ENCODE data around the gene SEC14L5.
"Not testable (repeated sequence)": the region's sequence is repeated elsewhere in the genome, so short reads cannot be mapped to it uniquely, and the experiment has no call there.

SEC14L5 gene

DNA sequence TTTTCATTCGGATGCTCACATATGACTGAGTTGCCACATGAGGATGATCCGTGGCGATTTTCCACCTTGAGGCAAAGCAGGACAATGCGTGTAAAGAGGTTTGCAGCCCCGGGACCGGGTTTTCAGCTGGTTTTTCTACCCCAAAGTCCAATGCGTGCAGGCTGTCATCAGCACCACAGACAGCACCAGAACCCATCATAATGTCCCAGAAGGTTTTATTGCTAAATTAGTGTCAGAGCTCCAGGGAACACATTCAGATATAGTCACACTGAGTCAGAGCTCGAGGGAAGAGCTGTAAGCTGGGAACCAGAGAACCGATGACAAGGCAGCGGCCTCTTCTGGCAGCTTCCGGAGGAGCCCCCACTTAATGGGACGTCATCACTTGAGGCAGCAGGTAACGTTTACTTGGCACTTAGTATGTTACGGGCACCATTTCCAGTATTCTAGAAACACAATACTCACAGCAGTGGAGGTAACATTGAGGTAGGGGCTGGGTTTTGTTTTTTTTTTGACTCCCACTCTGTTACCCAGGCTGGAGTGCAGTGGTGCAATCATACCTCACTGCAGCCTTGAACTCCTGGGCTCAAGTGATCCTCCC, 84.5 kb downstream of the SEC14L5 start:
- FAIRE-seq, result no peak

DNA sequence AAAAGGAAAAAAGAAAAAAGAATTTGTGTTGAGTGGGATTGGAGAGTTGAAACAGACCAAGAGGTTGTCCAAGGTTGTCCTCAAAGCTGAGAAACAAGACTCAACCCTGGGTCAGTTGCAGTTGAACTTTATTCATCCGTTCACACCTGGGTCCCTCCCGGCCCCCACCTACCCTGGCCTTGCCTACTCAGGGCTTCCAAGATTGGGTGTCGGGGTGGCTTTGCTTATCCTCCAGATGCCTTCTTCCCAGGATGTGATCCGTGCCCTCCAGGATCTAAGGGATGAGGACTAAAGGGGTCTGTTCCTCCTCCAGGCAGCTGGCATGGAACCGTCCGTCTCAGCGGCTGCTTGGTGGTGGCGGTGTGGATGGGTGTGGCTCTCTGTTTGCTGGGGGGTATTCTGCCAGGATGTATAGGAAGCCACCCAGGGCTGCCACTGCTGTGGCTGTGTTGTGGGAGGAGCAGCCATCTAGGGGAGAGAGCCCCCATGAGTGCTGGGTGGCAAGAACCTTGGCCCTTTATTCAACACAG, 85.9 kb downstream of the SEC14L5 start:
- no peak for FAIRE-seq

DNA sequence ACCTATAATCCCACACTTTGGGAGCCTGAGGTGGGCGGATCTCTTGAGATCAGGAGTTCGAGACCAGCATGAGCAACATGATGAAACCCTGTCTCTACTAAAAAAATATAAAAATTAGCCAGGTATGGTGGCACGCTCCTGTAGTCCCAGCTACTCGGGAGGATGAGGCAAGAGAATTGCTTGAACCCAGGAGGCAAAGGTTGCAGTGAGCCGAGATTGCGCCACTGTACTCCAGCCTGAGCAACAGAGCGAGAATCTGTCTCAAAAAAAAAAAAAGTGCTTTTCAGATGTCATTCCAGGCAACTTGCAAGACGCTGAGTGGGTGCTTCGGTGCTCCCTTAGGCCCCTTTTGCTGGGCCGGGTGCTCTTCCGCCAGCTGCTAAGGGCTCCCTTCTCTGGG, 86.5 kb downstream of the SEC14L5 start:
- not testable (repeated sequence) for FAIRE-seq

DNA sequence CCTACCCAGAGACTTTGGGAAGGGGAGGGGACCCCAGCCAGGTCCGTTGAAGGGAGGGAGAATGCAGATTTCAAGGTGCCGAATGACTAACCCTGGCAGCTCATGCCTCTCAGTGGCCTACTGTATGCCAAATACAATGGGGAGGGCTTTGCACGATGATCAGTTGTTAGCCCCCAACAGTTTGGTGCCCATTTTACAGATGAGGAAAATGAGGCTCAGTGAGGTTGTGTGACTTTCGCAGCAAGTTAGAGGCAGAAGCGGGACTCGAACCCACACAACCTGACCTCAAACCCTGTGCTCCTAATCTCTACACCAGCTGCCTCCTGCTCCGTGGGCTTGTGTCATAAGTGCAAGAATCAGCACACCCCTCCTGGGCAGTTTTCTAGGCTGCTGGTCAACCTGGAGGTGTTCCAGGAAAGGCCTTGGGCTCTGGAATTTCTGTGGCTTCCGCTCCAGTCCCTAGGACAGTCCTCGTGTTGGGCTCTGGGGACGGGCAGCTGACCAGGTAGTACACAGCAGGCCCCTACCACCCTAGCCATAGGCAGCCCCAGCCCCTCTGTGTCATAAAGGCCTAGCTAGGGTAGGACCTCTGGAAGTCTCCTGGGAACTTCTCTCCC, 87.5 kb downstream of the SEC14L5 start:
- FAIRE-seq, result no peak

DNA sequence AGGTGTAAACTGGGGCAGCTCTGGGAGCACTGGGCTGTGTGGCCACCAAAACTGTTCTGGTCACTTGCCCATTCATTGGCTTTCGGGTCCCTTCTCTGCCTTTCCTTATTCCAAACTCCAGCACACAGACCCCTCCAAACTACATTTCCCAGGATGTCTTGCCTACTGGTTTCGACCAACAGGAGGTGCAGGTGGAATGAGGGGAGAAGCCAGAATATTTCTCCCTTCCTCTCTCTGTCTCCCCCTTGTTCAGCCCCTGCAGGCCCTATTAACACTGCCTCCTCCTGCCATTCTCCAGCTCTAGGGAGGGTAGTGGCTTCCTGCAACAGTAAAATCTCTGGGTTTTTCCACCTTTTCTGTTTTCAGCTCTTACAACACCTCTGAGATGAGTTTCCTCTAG, 88.8 kb downstream of the SEC14L5 start:
- FAIRE-seq, result no peak

DNA sequence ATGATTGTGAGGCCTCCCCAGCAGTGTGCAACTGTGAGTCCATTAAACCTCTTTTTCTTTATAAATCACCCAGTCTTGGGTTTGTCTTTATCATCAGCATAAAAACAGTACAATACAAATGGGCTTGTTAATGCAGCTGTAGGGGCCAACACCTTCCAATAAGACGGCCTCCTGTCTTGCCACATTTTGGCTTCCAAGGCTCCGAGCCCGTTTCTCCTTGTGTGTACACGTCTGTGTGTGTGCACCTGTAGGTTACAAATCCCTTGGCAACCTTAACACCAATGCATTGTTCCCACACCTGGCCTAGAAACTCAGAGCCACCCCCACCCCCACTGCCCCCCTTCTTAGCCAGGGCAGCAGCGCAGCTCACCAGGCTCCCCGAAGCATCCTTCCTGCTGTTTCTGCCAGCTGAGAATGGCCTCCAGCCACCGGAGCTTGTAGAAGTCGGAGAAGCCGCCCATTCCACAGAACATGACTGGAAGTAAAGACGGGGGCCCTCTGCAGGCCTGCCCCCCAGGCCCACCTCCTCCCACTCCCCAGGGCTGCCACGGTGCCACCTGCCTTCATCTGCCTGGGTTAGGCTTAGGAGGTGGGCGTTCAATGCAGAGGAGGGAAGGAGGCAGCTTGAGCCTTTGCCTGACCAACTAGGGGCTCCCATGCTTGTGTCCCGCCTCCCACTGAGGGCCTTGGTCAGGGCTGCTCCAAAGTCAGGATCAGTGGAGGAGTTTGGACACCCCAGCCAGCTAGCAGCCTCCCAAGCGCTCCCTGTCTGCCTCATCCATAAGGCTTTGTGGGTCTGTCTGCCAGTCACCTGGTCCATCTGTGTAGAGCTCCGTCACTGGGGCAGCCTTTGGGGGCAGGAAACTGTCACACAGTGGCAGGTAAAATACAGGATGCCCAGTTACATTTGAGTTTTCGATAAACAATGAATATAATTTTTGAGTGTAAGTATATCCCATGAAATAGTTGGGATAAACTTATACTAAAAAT, 97.0 kb downstream of the SEC14L5 start:
- no peak for FAIRE-seq

DNA sequence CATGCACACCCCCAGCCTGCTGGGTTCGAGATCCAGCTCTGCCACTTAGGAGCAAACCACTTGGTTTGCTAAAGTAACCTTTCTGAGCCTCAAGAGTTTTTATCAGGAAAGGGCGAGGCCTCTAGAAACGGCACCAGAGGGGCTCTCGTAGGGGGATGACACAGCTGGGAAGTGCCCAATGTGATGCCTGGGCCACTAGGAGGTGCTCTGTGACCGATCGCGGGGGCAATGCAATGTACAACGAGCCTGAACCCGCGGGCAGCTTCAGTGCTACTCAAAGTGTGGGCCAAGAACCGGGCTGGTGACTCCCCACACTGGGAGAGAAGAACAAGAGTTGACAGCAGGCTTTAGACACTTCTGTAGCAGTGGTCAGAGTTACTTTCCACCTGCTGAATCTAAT, 98.2 kb downstream of the SEC14L5 start:
- no peak for FAIRE-seq

DNA sequence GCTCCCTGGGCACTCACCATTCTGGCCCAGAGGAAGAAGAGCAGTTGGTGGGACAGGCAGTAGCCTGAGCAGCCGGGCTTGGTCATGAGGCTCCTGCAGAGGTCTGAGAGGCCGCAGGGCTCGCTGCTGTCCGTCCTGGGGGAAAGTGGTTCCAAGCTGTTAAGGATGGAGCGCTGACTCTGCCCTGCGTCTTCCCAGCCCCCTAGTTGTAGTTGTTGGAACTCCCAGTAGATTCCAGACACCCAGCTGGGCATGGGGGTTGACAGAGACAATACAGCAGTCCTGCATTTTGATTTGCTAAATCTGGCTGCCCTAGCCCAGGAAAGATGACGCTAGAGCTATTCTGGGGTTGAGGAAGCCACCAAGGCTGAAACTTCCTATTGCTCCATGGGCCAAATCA, 100.3 kb downstream of the SEC14L5 start:
- no peak for FAIRE-seq

DNA sequence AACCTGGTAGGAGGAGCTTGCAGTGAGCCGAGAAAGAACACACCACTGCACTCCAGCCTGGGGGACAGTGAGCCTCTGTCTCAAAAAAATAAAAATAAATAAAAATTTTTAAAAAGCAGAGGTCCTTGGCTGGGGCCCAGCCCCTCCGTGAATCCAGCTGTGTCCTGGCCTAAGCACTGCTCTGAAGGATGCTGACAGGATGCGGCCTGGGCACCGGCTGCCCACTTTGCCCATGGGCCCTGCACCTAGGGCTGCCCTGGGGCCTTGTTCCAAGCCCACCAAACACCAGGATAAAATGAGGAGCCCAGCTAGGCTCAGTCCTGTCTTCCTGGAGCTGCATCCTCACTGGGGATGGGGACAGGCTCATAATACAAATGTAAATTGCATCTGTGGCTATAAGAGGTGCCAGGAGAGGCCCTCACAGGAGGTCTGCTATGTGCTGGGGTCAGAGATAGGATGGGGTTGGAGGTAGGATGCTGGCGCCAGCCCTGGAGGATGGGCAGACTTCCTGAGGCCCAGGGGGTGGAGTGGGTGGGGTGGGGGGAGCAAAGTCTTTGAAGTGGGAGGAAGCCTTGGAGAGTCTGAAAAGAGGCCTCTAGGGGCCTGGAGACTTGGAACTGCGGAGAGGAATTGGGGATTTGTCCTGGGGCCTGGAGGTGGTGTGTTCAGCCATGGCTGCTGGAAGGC, 101.4 kb downstream of the SEC14L5 start:
- FAIRE-seq, result no peak

DNA sequence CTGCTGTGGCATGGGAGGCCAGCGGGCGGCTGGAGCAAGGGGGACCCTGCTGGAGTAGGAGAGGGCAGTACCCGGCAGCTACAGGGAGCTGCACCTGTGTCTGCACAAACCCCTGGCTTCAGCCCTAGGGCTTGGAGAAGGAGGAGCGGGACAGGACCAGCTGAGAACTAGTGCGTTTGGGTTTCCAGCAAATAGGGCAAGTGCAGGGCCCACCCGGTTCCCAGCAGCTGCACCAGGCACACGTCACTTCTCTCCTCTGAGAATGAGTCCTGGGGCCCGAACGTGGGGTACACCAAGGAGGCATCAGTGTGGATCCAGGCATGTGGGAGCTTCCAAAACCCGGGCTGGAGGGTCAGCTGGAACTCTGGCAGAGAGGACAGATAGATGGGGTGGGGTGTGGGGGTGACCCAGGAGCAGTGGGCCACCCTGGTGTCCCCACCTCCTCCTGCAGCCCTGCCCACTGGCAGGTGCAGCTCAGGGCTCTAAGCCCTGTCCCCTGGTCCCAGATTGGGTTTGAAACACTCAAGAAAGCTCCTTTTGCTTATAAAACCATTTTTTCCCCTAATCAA, 102.0 kb downstream of the SEC14L5 start:
- no peak for FAIRE-seq

DNA sequence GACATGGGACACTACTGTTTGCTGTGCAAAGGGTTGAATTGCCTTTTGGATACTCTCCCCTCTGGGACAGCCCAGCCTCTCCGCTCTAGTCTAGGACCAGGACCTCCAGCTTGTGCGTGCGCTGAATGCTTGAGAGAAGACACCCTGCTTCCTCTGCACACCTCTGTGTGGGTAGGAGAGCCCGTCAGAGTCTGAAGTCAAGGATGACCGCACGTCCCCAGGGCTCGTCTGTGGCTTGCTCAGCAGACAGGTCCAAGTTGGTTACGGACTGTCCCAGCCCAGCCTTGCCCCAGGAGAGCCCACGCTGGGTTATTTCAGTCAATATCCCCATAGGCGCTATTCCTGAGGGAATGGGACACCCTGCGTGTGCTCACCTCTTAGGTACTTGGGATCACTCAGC, 103.9 kb downstream of the SEC14L5 start:
- no peak for FAIRE-seq

DNA sequence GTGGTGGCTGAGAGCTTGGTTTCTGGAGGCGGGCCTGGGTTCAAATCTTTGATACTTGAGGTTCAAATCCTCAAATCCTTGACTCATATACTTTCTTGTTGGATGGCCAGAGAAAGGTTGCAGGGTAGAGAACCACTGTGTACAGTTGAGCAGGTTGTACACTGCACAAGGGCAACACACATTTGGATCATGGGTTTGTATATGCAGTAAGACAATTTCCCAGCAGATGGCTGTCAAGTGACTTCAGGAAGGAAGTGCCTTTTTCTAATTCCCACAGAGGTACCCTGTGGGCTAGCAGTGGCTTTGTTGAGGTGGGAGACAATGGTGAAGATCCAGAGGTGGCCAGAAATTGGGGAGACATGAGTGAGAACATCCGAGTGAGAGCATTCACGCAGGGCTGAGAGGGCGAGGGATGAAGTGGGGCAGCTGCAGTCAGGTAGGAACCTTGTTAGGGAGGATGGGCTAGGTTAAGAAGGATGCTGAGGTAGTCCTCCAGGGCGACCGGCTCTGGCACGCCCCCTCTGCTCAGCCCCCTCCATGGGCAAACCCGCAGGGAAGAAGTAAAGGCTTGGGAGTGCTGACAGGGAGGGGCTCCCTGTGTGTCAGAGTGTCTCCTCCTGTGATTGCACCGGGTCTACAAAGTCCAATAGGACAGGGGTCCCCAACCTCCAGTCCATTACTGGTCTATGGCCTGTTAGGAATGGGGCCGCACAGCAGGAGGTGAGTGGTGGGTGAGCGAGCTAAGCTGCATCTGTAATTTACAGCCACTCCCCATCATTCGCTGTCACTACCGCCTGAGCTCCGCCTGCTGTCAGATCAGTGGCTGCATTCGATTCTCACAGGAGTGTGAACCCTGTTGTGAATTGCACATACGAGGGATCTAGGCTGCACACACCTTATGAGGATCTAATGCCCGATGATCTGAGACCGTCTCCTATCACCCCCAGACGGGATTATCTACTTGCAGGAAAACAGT, 104.9 kb downstream of the SEC14L5 start:
- FAIRE-seq, result no peak

DNA sequence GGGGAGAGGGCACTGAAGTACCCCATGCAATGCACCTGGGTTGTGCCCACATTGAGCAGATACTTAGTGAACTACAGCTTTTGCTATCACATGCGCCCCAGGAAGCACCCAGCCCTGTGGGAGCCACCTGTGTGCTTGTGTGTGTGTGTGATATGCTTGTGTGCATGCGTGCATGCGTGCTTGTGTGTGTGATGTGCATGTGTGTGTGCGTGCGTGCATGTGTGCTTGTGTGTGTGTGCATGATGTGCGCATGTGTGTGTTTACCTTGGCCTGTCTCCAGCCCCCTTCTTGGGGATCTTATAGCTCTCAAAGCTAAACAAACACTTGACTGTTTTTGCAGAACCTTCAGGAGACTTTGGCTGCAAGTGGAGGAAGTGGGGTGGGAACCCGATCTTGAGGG, 106.8 kb downstream of the SEC14L5 start:
- no peak for FAIRE-seq

DNA sequence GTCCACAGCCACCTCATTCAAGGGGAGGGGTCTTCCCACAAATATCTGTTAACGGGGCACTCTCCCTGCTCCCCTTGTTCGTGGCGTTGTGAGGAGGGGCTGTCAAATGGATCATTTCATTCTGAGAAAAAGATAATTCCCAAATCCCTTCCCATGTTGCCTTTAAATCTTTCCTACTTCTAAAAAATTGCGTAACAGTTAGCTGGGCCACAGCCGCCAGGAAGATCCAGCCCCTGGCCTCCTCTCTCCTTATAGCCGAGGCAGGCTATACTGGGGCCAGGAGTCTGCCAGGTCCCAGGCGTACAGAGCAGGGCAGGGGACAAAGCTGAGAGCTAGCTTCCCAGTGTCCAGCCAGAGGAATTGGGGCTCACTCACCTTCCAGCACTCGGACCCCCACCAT, 107.2 kb downstream of the SEC14L5 start:
- no peak for FAIRE-seq

DNA sequence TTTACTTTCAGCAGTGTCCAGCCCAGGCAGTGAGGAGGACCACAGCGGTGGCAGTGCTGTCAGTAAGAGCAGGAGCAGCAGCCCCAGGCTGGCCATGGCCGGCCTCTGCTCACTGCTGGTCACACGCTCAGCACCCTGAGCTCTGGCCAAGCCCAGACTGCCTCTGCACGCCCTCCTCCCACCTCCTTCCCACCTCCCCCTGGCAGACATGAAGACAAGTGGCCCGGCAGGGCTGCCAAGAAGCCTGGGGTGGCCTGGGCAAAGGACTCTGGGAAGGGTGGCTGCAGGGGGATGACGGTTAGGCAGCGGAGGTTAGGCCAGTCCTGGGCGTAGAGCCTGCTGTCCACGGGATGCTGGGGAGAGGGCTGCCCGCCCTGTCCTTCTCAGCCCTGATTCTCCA, 107.7 kb downstream of the SEC14L5 start, which contains the start of gene C16orf89:
C16orf89 (minus strand) TSS at position 144 of the 400 bp plus-strand sequence; CDS start at position 96, 48 bp downstream.
- FAIRE-seq, result no peak

DNA sequence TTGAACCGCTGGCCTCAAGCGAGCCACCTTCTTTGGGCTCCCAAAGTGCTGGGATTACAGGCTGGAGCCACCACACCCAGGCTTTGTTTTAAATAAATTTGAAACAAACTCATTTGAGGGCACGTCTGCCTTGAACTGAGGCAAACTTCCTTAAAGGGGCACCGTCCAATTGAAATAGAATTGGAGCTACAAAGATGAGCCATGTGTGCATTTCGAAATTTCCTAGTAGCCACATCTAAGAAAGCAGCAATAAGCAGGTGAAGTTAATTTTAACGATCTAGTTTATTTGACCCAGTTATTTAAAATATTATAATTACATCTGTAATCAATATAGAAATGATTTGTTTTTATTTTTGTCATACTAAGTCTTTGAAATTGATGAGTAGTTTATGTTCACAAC, 108.4 kb downstream of the SEC14L5 start:
- FAIRE-seq, result no peak

Measured in endometrium (tissue), 2 donors.